H1 (cell line): ENCODE results near the gene PRSS3. TPM values are rescaled to one million over a fixed set of nuclear protein-coding genes. Genes with fewer than 3 reads are reported as not detected.

ENCODE experiments used
- CTCF ChIA-PET: fragments of 300-600 bp; sonication (Branson Sonifier 250); formaldehyde crosslinking; loops from one replicate; lab custom pipeline; 2021; ENCODE audit not compliant: partially characterized antibody; lab: Charles Lee
- POLR2A ChIA-PET: fragments of 300-600 bp; sonication (Branson Sonifier 250); formaldehyde crosslinking; loops from one replicate; lab custom pipeline; 2021; ENCODE audit warnings: inconsistent platforms; ENCODE audit not compliant: partially characterized antibody; lab: Charles Lee
- DNase-seq, 2 experiments: peaks; one replicate each; pipeline versions ENCODE4 v3.0.0 to v3.0.0-alpha.2; 2010 to 2022; ENCODE audit warnings: low spot score in 2 of 2, low read depth in 1 of 2, mixed read lengths in 1 of 2
- FAIRE-seq: peaks from 2 replicates; lab custom pipeline; 2011; peaks lifted over from hg19 to GRCh38; lab: Jason Lieb, UNC
- H2AFZ ChIP-seq: 2 replicates; pipeline ENCODE4 v1.8.1; 2012; ENCODE audit warnings: low read length, inconsistent platforms
- H2AK5ac ChIP-seq: 2 replicates; pipeline ENCODE4 v1.6.1; 2013; ENCODE audit warnings: low read depth, low read length
- H2BK120ac ChIP-seq: replicated peaks from 2 replicates; pipeline ENCODE3; 2013; ENCODE audit warnings: low read depth, low read length, inconsistent platforms
- H2BK12ac ChIP-seq: 2 replicates; pipeline ENCODE4 v1.6.1; 2013; ENCODE audit warnings: low read depth, low read length
- H2BK15ac ChIP-seq: 2 replicates; pipeline ENCODE4 v1.6.1; 2013; ENCODE audit warnings: low read length
- H2BK20ac ChIP-seq: 2 replicates; pipeline ENCODE4 v1.6.1; 2013; ENCODE audit warnings: low read length
- H2BK5ac ChIP-seq: 2 replicates; pipeline ENCODE4 v1.6.1; 2013; ENCODE audit warnings: low read depth, low read length
- H3K14ac ChIP-seq: 2 replicates; pipeline ENCODE4 v1.6.1; 2013; ENCODE audit warnings: inconsistent platforms; ENCODE audit not compliant: insufficient read length
- H3K18ac ChIP-seq: 2 replicates; pipeline ENCODE4 v1.6.1; 2013; ENCODE audit warnings: low read length; ENCODE audit errors: extremely low read depth
- H3K23ac ChIP-seq: 2 replicates; pipeline ENCODE4 v1.6.1; 2013; ENCODE audit warnings: inconsistent platforms; ENCODE audit not compliant: insufficient read length
- H3K23me2 ChIP-seq: 2 replicates; pipeline ENCODE4 v1.6.1; 2013; ENCODE audit warnings: low read depth, low read length
- H3K27ac ChIP-seq: 2 replicates; pipeline ENCODE4 v1.6.1; 2011; ENCODE audit warnings: low read depth, low read length, inconsistent platforms
- H3K27me3 ChIP-seq, 4 experiments: replicated peaks in 1 of 4; 1 replicate in 1 of 4; 2 replicates in 3 of 4; pipeline versions ENCODE4 v1.6.1 to v1.8.1; 2011 to 2013; ENCODE audit warnings: low read length in 3 of 4, mild to moderate bottlenecking in 3 of 4, inconsistent platforms in 2 of 4, mixed read lengths in 2 of 4, moderate library complexity in 1 of 4; ENCODE audit not compliant: control insufficient read depth in 3 of 4, insufficient read depth in 3 of 4; ENCODE audit errors: extremely low read depth in 1 of 4
- H3K36me3 ChIP-seq, 4 experiments: 2 replicates each; pipeline versions ENCODE4 v1.6.1 to v1.8.1; 2011 to 2013; ENCODE audit warnings: mild to moderate bottlenecking in 4 of 4, low read length in 3 of 4, moderate library complexity in 2 of 4, control low read depth in 1 of 4, inconsistent platforms in 1 of 4; ENCODE audit not compliant: insufficient read depth in 4 of 4, control insufficient read depth in 2 of 4
- H3K4ac ChIP-seq: replicated peaks from 2 replicates; pipeline ENCODE3; 2013; ENCODE audit warnings: low read length, low read depth, mixed read lengths, inconsistent platforms; ENCODE audit not compliant: insufficient read length
- H3K4me1 ChIP-seq, 4 experiments: replicated peaks in 1 of 4; 1 replicate in 1 of 4; 2 replicates in 3 of 4; pipeline versions ENCODE4 v1.6.1 to v1.8.1; 2011 to 2013; ENCODE audit warnings: low read length in 3 of 4, inconsistent platforms in 2 of 4, mixed read lengths in 1 of 4; ENCODE audit not compliant: insufficient read depth in 4 of 4, control insufficient read depth in 3 of 4
- H3K4me2 ChIP-seq, 2 experiments: 2 replicates each; pipeline versions ENCODE4 v1.6.1 to v1.8.1; 2011 to 2013; ENCODE audit warnings: low read depth in 2 of 2, low read length in 2 of 2, control low read depth in 1 of 2, inconsistent platforms in 1 of 2, mild to moderate bottlenecking in 1 of 2; ENCODE audit not compliant: insufficient read depth in 1 of 2
- H3K4me3 ChIP-seq, 4 experiments: fragments of 200-600, 300-600 bp in 1 of 4; sonication (generic), shearing (Covaris generic), sonication (Bioruptor Twin) in 1 of 4; 2 replicates each; pipeline versions ENCODE4 v1.5.1 to v1.8.1; 2011 to 2016; ENCODE audit warnings: low read length in 4 of 4, low read depth in 3 of 4, control low read depth in 2 of 4, inconsistent platforms in 2 of 4, mild to moderate bottlenecking in 2 of 4, mixed read lengths in 1 of 4, moderate library complexity in 1 of 4; ENCODE audit not compliant: insufficient read depth in 2 of 4; ENCODE audit errors: extremely low read depth in 1 of 4
- H3K56ac ChIP-seq: replicated peaks from 2 replicates; pipeline ENCODE3; 2013; ENCODE audit warnings: low read depth, mild to moderate bottlenecking, mixed read lengths, low read length, inconsistent platforms; ENCODE audit not compliant: insufficient read length
- H3K79me1 ChIP-seq: 2 replicates; pipeline ENCODE4 v1.6.1; 2013; ENCODE audit warnings: low read depth, low read length, control low read depth
- H3K79me2 ChIP-seq, 2 experiments: 2 replicates each; pipeline versions ENCODE4 v1.6.1 to v1.8.1; 2012 to 2013; ENCODE audit warnings: low read length in 2 of 2, mild to moderate bottlenecking in 2 of 2, inconsistent platforms in 1 of 2; ENCODE audit not compliant: insufficient read depth in 2 of 2, control insufficient read depth in 1 of 2
- H3K9ac ChIP-seq, 4 experiments: replicated peaks in 1 of 4; 1 replicate in 1 of 4; 2 replicates in 3 of 4; pipeline versions ENCODE4 v1.6.1 to v1.8.1; 2011 to 2013; ENCODE audit warnings: low read depth in 3 of 4, low read length in 3 of 4, control low read depth in 2 of 4, mild to moderate bottlenecking in 2 of 4, moderate library complexity in 2 of 4, inconsistent platforms in 1 of 4; ENCODE audit errors: extremely low read depth in 1 of 4
- H3K9me3 ChIP-seq, 2 experiments: 2 replicates each; pipeline versions ENCODE4 v1.6.1 to v1.8.1; 2012 to 2013; ENCODE audit warnings: mild to moderate bottlenecking in 2 of 2, moderate library complexity in 2 of 2, control low read depth in 1 of 2, inconsistent platforms in 1 of 2, low read depth in 1 of 2, low read length in 1 of 2, mixed read lengths in 1 of 2; ENCODE audit not compliant: insufficient read depth in 2 of 2
- H4K20me1 ChIP-seq, 2 experiments: replicated peaks in 1 of 2; 2 replicates each; pipeline versions ENCODE3 to v1.8.1; 2011 to 2013; ENCODE audit warnings: inconsistent platforms in 2 of 2, low read length in 2 of 2, mild to moderate bottlenecking in 1 of 2; ENCODE audit not compliant: insufficient read depth in 2 of 2, control insufficient read depth in 1 of 2
- H4K5ac ChIP-seq: 2 replicates; pipeline ENCODE4 v1.6.1; 2013; ENCODE audit warnings: low read length, low read depth, mixed read lengths, inconsistent platforms; ENCODE audit not compliant: insufficient read length
- H4K8ac ChIP-seq: 2 replicates; pipeline ENCODE4 v1.8.0; 2013; ENCODE audit warnings: mild to moderate bottlenecking, moderate library complexity, low read length, inconsistent platforms; ENCODE audit not compliant: insufficient read depth; ENCODE audit errors: extremely low read depth
- H4K91ac ChIP-seq: replicated peaks from 2 replicates; pipeline ENCODE3; 2013; ENCODE audit warnings: low read length, mixed read lengths, inconsistent platforms; ENCODE audit not compliant: insufficient read length
- CHD2 ChIP-seq: IDR thresholded peaks from 2 replicates; pipeline ENCODE4 v1.6.1; 2012; ENCODE audit warnings: low read length, improper control_type of control experiment
- E2F6 ChIP-seq: IDR thresholded peaks from 2 replicates; pipeline ENCODE4 v1.6.1; 2012; ENCODE audit warnings: inconsistent platforms
- SP1 ChIP-seq: IDR thresholded peaks from 2 replicates; pipeline ENCODE4 v1.6.1; 2011; ENCODE audit warnings: low read depth, low read length
- WGBS, 2 experiments: shearing (Covaris generic) in 1 of 2; methylation state at CpG; one replicate each; pipeline versions ENCODE4 v1.1.6 to v1.1.7; 2013 to 2015; ENCODE audit warnings: low lambda C conversion rate in 2 of 2, mixed read lengths in 2 of 2, inconsistent platforms in 1 of 2, low coverage in 1 of 2, missing lambda C conversion rate in 1 of 2; ENCODE audit not compliant: insufficient replicate concordance in 2 of 2, insufficient coverage in 1 of 2, insufficient read length in 1 of 2; ENCODE audit errors: extremely low coverage in 1 of 2, missing lambda C conversion rate in 1 of 2; 5-methylcytosine and 5-hydroxymethylcytosine counted together
- long read RNA-seq, 2 experiments: library from RNA in 1 of 2; library from capped mRNA in 1 of 2; stranded (forward); transcript quantifications; one replicate each; pipeline ENCODE4 v2.0.0, GENCODE V29; 2021; ENCODE audit warnings: inconsistent platforms in 1 of 2
- polyA minus RNA-seq, 3 experiments: library from RNA; depleted of rRNA, polyadenylated mRNA; stranded (reverse); fragments of >200 nt; gene quantifications; 1 replicate in 2 of 3; 2 replicates in 1 of 3; pipeline ENCODE4 v1.2.3, GENCODE V29; 2011
- polyA plus RNA-seq, 7 experiments: library from polyadenylated mRNA; depleted of rRNA in 3 of 7; stranded (reverse) in 5 of 7; unstranded in 2 of 7; fragments of >200 nt in 5 of 7; fragments of 200-250 nt in 2 of 7; gene quantifications; 1 replicate in 5 of 7; 2 replicates in 1 of 7; 4 replicates in 1 of 7; pipeline versions ENCODE4 v1.2.1 to v1.2.3, GENCODE V29; 2011 to 2013; ENCODE audit warnings: missing spikeins in 2 of 7, mixed read lengths in 2 of 7
- total RNA-seq: library from RNA; stranded (reverse); fragmentation: NEBNext Ultra II Directional; extraction: Animal tissue kit (Norgen Biotek cat#: 25700); gene quantifications from 2 replicates; pipeline ENCODE4 v1.2.1, GENCODE V29; 2021
- TF ChIP-seq, protein P1 (sequence below): IDR thresholded peaks from 2 replicates; pipeline ENCODE4 v1.6.1; 2011; ENCODE audit warnings: low read depth, mild to moderate bottlenecking, low read length; ENCODE audit not compliant: insufficient read depth

The PRSS3 gene
- not detected in 2 replicates for total RNA-seq
- polyA plus RNA-seq (2011; rRNA removed), result 0.12 TPM in 1 of 2 replicates, not detected in the other
- polyA plus RNA-seq (2011; cell fraction: cytosol; rRNA removed), result not detected
- polyA plus RNA-seq (2011; cell fraction: nucleus; rRNA removed), result not detected
- not detected in 4 replicates for polyA plus RNA-seq (2012, experiment 1 of 2)
- polyA plus RNA-seq (2012, experiment 2 of 2), result not detected
- polyA plus RNA-seq (2013, experiment 1 of 2), result 0.14 TPM
- 0.13 TPM for polyA plus RNA-seq (2013, experiment 2 of 2)
- not detected in 2 replicates for polyA minus RNA-seq (2011; rRNA and poly(A)+ RNA removed)
- polyA minus RNA-seq (2011; cell fraction: cytosol; rRNA and poly(A)+ RNA removed), result not detected
- polyA minus RNA-seq (2011; cell fraction: nucleus; rRNA and poly(A)+ RNA removed), result not detected
- long read RNA-seq, experiment 1, result 0 reads
- long read RNA-seq, experiment 2, result 0 reads

GRCh38 chr9:33795281-33795680 lies at the start of gene PRSS3:
PRSS3 (plus strand) TSS chr9:33795561; CDS start chr9:33795574, 13 bp downstream.
- H2AFZ ChIP-seq, result peak within 1 kb of the TSS; percentile 73; the same call in 1 of the 2 replicates
- no peak within 1 kb of the TSS for H4K5ac ChIP-seq
- WGBS, 2 experiments, result 85% methylated on average over 4 of the region's 4 CpGs; no CpG with 5 or more reads in 1 of the 2 experiments
- no peak within 1 kb of the TSS for H2BK120ac ChIP-seq
- 0 out of 2 replicates have a peak within 1 kb of the TSS, but pooled peaks have one; percentile 4 for H2AK5ac ChIP-seq
- no peak within 1 kb of the TSS for H3K9ac ChIP-seq
- H3K9me3 ChIP-seq, result no peaks in the 10 kb centered on the region
- no peaks in the 10 kb centered on the region for H3K36me3 ChIP-seq
- H4K91ac ChIP-seq, result no peak within 1 kb of the TSS
- H3K56ac ChIP-seq, result no peak within 1 kb of the TSS
- ChIA-PET CTCF (interaction anchor here (1.0 to 3.6 kb wide), 4 partner anchors 16 to 126 kb away, joined by 3 to 20 read pairs (median 11); no protein-coding TSS in a partner anchor), POLR2A (interaction anchor here (1.3 kb wide), 1 partner anchor 20 kb away, joined by 3 read pairs; no protein-coding TSS in a partner anchor)
- 0 out of 2 replicates have a peak within 1 kb of the TSS, but pooled peaks have one; percentile 54 for H3K18ac ChIP-seq
- H3K23me2 ChIP-seq, result no peaks in the 10 kb centered on the region
- no peaks in the 10 kb centered on the region for H4K20me1 ChIP-seq
- H3K27ac ChIP-seq, result no peak within 1 kb of the TSS
- H4K8ac ChIP-seq, result no peak within 1 kb of the TSS
- H2BK20ac ChIP-seq, result no peak within 1 kb of the TSS
- peak within 1 kb of the TSS; percentile 77 for H3K14ac ChIP-seq
- H2BK15ac ChIP-seq, result no peak within 1 kb of the TSS
- H3K4me2 ChIP-seq, result peak within 1 kb of the TSS in 1 of 2 experiments; percentile 28; a peak in 1 of 4 replicates
- no peak within 1 kb of the TSS for H3K4ac ChIP-seq
- H3K79me2 ChIP-seq, result no peaks in the 10 kb centered on the region
- DNase-seq (no peak), FAIRE-seq (no peak)
- H3K4me1 ChIP-seq, result peaks cover 2 to 8% (median 3%) of the 10 kb centered on the region in 4 experiments; a peak in 6 of 7 replicates
- no peak within 1 kb of the TSS for H3K23ac ChIP-seq
- H2BK12ac ChIP-seq, result no peak within 1 kb of the TSS
- H3K27me3 ChIP-seq, result no peaks in the 10 kb centered on the region
- no peak within 1 kb of the TSS for H3K4me3 ChIP-seq
- H2BK5ac ChIP-seq, result no peak within 1 kb of the TSS
- H3K79me1 ChIP-seq, result no peaks in the 10 kb centered on the region
- TF ChIP-seq SP1 (no peak), CHD2 (no peak), E2F6 (no peak)
- TF ChIP-seq, protein P1, sequence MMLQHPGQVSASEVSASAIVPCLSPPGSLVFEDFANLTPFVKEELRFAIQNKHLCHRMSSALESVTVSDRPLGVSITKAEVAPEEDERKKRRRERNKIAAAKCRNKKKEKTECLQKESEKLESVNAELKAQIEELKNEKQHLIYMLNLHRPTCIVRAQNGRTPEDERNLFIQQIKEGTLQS, result no peak
